Brain microvascular endothelial cell (primary cell): ENCODE results near the gene IL31RA.

Experiments used
- DNase-seq: peaks from one replicate; pipeline ENCODE4 v3.0.0-alpha.2; 2020
- H3K27ac ChIP-seq: fragments of 250-450 bp; sonication (Bioruptor Pico); 2 replicates; pipeline ENCODE4 v1.5.1; 2020; ENCODE audit warnings: mild to moderate bottlenecking, moderate library complexity
- H3K27me3 ChIP-seq: fragments of 250-450 bp; sonication (Bioruptor Pico); replicated peaks from 2 replicates; pipeline ENCODE4 v1.5.1; 2020; ENCODE audit warnings: mild to moderate bottlenecking
- H3K36me3 ChIP-seq: fragments of 250-450 bp; sonication (Bioruptor Pico); replicated peaks from 2 replicates; pipeline ENCODE4 v1.5.1; 2020; ENCODE audit warnings: mild to moderate bottlenecking
- H3K4me3 ChIP-seq: 2 replicates; pipeline ENCODE4 v1.5.1; 2011; ENCODE audit warnings: low read depth, mild to moderate bottlenecking, control low read depth, low read length, moderate library complexity
- in situ Hi-C: cut with HindIII; loops from 2 replicates; pipeline ENCODE4 v1.10.0; 2017; ENCODE audit warnings: low sequenced_read_pairs, low pct_ligation_motif_present
- TF ChIP-seq, protein P1 (sequence below): IDR thresholded peaks from 2 replicates; pipeline ENCODE4 v1.5.1; 2011; ENCODE audit warnings: low read depth, mild to moderate bottlenecking, moderate library complexity, low read length, control low read depth, inconsistent platforms; ENCODE audit errors: missing control alignments

Gene IL31RA

DNA sequence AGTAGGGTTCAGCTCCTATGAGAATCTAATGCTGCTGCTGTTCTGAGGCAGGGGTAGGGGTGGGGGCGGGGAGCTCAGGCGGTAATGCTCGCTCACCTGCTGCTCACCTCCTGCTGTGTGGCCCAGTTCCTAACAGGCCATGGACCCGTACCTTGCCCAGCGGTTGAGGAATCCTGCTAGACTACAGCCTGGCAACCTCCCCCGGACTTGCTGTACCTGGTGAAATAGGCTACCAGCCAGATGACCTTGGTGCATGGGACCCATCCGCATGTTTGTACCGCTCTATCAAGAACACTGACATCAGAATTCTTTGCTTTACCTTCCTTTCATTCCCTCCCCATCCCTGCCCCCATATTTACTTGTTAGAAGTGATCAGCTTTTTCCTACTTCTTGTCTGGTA is 15.3 kb downstream of the IL31RA start:
- H3K27me3 ChIP-seq: no peaks in the 10 kb centered on the region
- H3K4me3 ChIP-seq: no peak overlapping the region
- no peak for DNase-seq
- TF ChIP-seq, protein P1, sequence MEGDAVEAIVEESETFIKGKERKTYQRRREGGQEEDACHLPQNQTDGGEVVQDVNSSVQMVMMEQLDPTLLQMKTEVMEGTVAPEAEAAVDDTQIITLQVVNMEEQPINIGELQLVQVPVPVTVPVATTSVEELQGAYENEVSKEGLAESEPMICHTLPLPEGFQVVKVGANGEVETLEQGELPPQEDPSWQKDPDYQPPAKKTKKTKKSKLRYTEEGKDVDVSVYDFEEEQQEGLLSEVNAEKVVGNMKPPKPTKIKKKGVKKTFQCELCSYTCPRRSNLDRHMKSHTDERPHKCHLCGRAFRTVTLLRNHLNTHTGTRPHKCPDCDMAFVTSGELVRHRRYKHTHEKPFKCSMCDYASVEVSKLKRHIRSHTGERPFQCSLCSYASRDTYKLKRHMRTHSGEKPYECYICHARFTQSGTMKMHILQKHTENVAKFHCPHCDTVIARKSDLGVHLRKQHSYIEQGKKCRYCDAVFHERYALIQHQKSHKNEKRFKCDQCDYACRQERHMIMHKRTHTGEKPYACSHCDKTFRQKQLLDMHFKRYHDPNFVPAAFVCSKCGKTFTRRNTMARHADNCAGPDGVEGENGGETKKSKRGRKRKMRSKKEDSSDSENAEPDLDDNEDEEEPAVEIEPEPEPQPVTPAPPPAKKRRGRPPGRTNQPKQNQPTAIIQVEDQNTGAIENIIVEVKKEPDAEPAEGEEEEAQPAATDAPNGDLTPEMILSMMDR: no peak
- H3K36me3 ChIP-seq: no peaks in the 10 kb centered on the region
- in situ Hi-C loops: no loop called here
- H3K27ac ChIP-seq: no peak overlapping the region

DNA sequence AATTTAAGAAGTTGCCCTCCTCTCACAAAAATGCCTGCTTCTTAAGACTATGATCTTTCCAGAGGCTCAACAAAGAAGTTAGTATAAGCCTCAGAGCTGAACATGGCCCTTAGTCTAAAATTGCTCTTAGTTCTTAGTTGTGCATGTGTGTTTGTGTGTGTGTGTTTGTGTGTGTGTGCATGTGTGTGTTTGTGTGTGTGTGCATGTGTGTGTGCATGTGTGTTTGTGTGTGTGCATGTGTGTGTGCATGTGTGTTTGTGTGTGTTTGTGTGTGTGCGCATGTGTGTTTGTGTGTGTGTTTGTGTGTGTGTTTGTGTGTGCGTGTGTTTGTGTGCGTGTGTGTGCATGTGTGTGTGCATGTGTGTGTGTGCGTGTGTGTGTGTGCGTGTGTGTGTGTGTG is 15.8 kb downstream of the IL31RA start:
- Histone ChIP-seq H3K27me3 (no peaks in the 10 kb centered on the region), H3K4me3 (no peak overlapping the region), H3K27ac (no peak overlapping the region), H3K36me3 (no peaks in the 10 kb centered on the region)
- no peak for DNase-seq
- TF ChIP-seq, protein P1: no peak
- in situ Hi-C loops: no loop called here

- TF ChIP-seq, protein P1: no peak
- H3K36me3 ChIP-seq: no peaks in the 10 kb centered on the region
- DNase-seq: peak; percentile 99
- no peak overlapping the region for H3K4me3 ChIP-seq
- peak overlapping the region; percentile 45 for H3K27ac ChIP-seq
- no peaks in the 10 kb centered on the region for H3K27me3 ChIP-seq
- in situ Hi-C loops: no loop called here
Measured at GRCh38 chr5:55868846-55869245, 17.7 kb downstream of the IL31RA start.

DNA sequence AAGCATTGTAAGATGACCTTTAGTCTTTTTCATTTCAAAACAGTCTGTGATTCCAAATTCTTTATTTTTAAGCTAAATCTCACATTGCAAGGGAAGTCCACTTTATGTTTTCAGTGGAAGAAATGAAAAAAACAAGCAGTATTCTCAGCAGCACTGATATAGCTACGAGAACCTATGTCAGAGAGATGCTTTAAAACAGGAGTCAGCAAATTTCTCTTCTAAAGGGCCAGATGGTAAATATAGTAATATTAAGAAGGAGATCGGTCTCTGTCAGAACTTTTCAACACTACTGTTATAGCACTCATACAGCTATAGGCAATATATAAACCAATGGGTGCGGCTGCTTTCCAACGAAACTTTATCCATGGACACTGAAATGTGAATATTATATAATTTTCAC is 18.7 kb downstream of the IL31RA start:
- TF ChIP-seq, protein P1: no peak
- in situ Hi-C loops: no loop called here
- Histone ChIP-seq H3K27ac (no peak overlapping the region), H3K36me3 (no peaks in the 10 kb centered on the region), H3K27me3 (no peaks in the 10 kb centered on the region), H3K4me3 (no peak overlapping the region)
- DNase-seq: no peak

DNA sequence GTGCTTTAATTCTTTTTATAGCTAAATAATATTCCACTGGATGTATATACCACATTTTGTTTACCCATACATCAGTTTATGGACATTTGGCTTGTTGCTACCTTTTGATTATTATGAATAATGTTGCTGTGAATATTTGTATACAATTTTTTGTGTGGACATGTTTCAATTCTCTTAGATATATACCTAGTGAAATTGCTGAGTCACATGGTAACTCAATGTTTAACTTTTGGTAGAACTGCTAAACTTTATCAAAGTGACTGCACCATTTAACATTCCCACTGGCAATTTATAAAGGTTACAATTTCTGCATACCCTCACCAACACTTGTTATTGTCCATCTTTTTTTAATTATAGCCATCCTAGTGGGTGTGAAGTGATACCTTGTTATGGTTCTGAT is 22.1 kb downstream of the IL31RA start:
- TF ChIP-seq, protein P1: no peak
- in situ Hi-C loops: no loop called here
- DNase-seq: no peak
- Histone ChIP-seq H3K36me3 (no peaks in the 10 kb centered on the region), H3K4me3 (no peak overlapping the region), H3K27ac (no peak overlapping the region), H3K27me3 (no peaks in the 10 kb centered on the region)

- in situ Hi-C loops: no loop called here
- no peak for DNase-seq
- TF ChIP-seq, protein P1: no peak
- Histone ChIP-seq H3K27ac (no peak overlapping the region), H3K27me3 (no peaks in the 10 kb centered on the region), H3K36me3 (no peaks in the 10 kb centered on the region), H3K4me3 (no peak overlapping the region)
Measured at GRCh38 chr5:55877655-55878054, 26.5 kb downstream of the IL31RA start.
